Measurements from ENCODE around the gene TMCC2. TPM values are rescaled to one million over a fixed set of nuclear protein-coding genes. Genes with fewer than 3 reads are reported as not detected.

TMCC2 gene
- total RNA-seq, 4 donors from 2014 or later: 0.80 to 1.2 (median 1.1) TPM; not detected in 1

DNA sequence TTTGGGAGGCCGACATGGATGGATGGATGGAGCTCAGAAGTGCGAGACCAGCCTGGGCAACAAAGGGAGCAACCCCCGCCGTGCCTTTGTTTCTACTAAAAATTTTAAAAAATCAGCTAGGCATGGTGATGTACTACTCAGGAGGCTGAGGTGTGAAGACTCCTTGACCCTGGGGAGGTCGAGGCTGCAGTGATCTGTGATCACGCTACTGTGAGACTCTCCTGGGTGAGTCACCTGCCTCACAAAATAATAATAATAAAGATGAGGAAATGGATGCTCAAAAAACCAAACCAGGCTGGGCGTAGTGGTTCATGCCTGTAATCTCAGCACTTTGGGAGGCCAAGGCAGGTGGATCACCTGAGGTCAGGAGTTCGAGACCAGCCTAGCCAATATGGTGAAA is 35.5 kb upstream of the TMCC2 start:
- no peaks in the 10 kb centered on the region for H3K9me3 ChIP-seq
- H3K27ac ChIP-seq: no peak overlapping the region
- no peaks in the 10 kb centered on the region for H3K27me3 ChIP-seq
- H3K4me3 ChIP-seq: no peak overlapping the region
- H3K36me3 ChIP-seq: no peaks in the 10 kb centered on the region
- in situ Hi-C loops (cut with MboI; ENCODE audit: low pct_ligation_motif_present in 1 of 4, low pct_unique_long_range_greater_than_20kb in 1 of 4, low sequenced_read_pairs in 3 of 4): no loop called here
- 88 to 96% methylated on average over 4 to 8 of the region's 8 CpGs for WGBS, 2 donors (ENCODE audit: low coverage in 1 of 2)
- H3K4me1 ChIP-seq: peaks cover 7 to 17% (median 9%) of the 10 kb centered on the region in 4 donors
- DNase-seq: no peak
- intact Hi-C loops (cut with DNase I; ENCODE audit: low total_unique reads): no loop called here
- TF ChIP-seq POLR2A (IDR thresholded peaks at IDR 0.05) (no peak), POLR2AphosphoS5 (IDR thresholded peaks at IDR 0.05) (no peak), EP300 (IDR thresholded peaks at IDR 0.05; ENCODE audit: low read depth) (no peak)
- TF ChIP-seq, protein P1, sequence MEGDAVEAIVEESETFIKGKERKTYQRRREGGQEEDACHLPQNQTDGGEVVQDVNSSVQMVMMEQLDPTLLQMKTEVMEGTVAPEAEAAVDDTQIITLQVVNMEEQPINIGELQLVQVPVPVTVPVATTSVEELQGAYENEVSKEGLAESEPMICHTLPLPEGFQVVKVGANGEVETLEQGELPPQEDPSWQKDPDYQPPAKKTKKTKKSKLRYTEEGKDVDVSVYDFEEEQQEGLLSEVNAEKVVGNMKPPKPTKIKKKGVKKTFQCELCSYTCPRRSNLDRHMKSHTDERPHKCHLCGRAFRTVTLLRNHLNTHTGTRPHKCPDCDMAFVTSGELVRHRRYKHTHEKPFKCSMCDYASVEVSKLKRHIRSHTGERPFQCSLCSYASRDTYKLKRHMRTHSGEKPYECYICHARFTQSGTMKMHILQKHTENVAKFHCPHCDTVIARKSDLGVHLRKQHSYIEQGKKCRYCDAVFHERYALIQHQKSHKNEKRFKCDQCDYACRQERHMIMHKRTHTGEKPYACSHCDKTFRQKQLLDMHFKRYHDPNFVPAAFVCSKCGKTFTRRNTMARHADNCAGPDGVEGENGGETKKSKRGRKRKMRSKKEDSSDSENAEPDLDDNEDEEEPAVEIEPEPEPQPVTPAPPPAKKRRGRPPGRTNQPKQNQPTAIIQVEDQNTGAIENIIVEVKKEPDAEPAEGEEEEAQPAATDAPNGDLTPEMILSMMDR (IDR thresholded peaks at IDR 0.05): no peak

DNA sequence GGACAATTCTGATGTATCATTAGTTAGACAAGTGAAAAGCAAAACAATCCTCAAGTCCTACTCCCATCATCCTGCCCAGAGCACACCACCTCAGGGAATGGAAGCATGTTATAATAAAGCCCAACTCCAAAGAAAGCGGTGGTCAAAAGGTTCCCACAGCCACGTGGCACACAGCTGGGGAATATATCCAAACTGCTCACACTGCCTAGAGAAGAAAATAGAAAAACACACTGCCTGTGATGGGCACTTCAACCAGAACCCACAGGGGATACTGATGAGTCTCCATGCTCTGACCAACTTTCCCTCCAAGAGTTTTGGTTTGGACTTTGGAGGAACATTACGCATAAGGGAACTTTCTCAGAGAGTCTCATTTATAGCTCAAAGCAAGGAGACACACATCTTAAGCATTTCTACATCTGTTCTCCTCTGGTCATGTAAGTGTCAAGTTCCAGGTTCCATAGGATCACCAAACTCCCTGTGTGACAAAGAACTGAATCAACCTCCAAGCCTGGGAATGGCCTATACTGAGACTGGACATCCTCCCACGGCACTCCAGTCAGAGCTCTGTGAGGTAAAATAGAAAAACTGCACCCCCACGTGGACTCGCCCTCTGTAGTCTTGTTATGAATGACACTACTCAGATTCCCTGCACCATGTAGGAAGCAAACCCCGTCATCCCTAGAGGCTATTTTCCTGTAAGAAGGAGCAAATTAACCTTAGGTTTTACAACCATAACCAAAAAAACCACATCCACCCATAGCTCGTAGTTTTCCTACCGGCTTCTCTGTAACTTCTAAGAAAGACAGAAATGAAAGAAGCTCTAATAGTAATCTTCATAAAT is 28.4 kb upstream of the TMCC2 start:
- H3K4me1 ChIP-seq: peaks cover 0 to 8% (median 0%) of the 10 kb centered on the region in 4 donors
- TF ChIP-seq POLR2A (IDR thresholded peaks at IDR 0.05) (no peak), POLR2AphosphoS5 (IDR thresholded peaks at IDR 0.05) (no peak), EP300 (IDR thresholded peaks at IDR 0.05; ENCODE audit: low read depth) (no peak)
- H3K4me3 ChIP-seq: no peak overlapping the region
- no peaks in the 10 kb centered on the region for H3K9me3 ChIP-seq
- in situ Hi-C loops (cut with MboI; ENCODE audit: low pct_ligation_motif_present in 1 of 4, low pct_unique_long_range_greater_than_20kb in 1 of 4, low sequenced_read_pairs in 3 of 4) (no loop called here), intact Hi-C loops (cut with DNase I; ENCODE audit: low total_unique reads) (no loop called here)
- no peak overlapping the region for H3K27ac ChIP-seq
- H3K27me3 ChIP-seq: no peaks in the 10 kb centered on the region
- no peaks in the 10 kb centered on the region for H3K36me3 ChIP-seq
- DNase-seq: no peak
- WGBS, 2 donors (ENCODE audit: low coverage in 1 of 2): 64 to 75% methylated on average over 5 to 9 of the region's 9 CpGs

DNA sequence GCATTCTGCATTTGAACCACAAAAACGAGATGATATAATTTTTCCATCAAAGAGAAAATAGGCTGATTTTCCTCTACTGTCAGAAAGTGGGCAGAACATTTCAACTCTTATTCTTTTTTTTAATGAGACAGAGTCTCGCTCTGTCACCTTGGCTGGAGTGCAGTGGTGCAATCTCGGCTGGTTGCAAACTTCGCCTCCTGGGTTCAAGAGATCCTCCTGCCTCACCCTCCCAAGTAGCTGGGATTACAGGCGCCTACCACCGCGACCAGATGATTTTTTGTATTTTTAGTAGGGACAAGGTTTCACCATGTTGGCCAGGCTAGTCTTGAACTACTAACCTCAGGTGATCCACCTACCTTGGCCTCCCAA is 27.8 kb upstream of the TMCC2 start:
- in situ Hi-C loops (cut with MboI; ENCODE audit: low pct_ligation_motif_present in 1 of 4, low pct_unique_long_range_greater_than_20kb in 1 of 4, low sequenced_read_pairs in 3 of 4): no loop called here
- H3K4me3 ChIP-seq: no peak overlapping the region
- H3K9me3 ChIP-seq: no peaks in the 10 kb centered on the region
- H3K36me3 ChIP-seq: no peaks in the 10 kb centered on the region
- H3K27me3 ChIP-seq: no peaks in the 10 kb centered on the region
- intact Hi-C loops (cut with DNase I; ENCODE audit: low total_unique reads): no loop called here
- no peak overlapping the region for H3K27ac ChIP-seq
- DNase-seq: no peak
- WGBS, 2 donors (ENCODE audit: low coverage in 1 of 2): 86 to 90% methylated on average over 2 to 7 of the region's 7 CpGs
- peaks cover 0 to 14% (median 0%) of the 10 kb centered on the region in 4 donors for H3K4me1 ChIP-seq
- TF ChIP-seq POLR2A (IDR thresholded peaks at IDR 0.05) (no peak), EP300 (IDR thresholded peaks at IDR 0.05; ENCODE audit: low read depth) (no peak), POLR2AphosphoS5 (IDR thresholded peaks at IDR 0.05) (no peak)
- TF ChIP-seq, protein P1 (IDR thresholded peaks at IDR 0.05): no peak

DNA sequence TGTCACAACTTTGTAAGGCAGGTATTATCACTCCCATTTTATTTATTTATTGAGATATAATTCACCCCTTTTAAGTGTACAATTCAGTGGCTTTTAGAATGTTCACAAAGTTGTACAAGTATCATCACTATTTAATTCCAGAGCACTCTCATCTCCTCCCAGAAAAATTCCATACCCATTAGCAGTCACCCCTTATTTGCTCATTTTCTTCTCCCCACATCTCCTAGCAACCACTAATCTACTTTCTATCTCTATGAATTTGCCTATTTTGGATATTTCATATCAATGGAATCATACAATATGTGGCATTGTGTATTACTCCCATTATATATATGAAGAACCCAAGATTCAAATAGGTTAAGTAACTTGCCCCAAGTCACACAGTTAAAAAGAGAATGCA is 23.2 kb upstream of the TMCC2 start:
- Histone ChIP-seq H3K36me3 (no peaks in the 10 kb centered on the region), H3K27me3 (no peaks in the 10 kb centered on the region), H3K4me3 (no peak overlapping the region), H3K9me3 (no peaks in the 10 kb centered on the region), H3K4me1 (peaks cover 0 to 26% (median 0%) of the 10 kb centered on the region in 4 donors), H3K27ac (no peak overlapping the region)
- in situ Hi-C loops (cut with MboI; ENCODE audit: low pct_ligation_motif_present in 1 of 4, low pct_unique_long_range_greater_than_20kb in 1 of 4, low sequenced_read_pairs in 3 of 4) (no loop called here), intact Hi-C loops (cut with DNase I; ENCODE audit: low total_unique reads) (no loop called here)
- TF ChIP-seq POLR2A (IDR thresholded peaks at IDR 0.05) (no peak), POLR2AphosphoS5 (IDR thresholded peaks at IDR 0.05) (no peak), EP300 (IDR thresholded peaks at IDR 0.05; ENCODE audit: low read depth) (no peak)
- TF ChIP-seq, protein P1 (IDR thresholded peaks at IDR 0.05): no peak
- DNase-seq: no peak

Measured in transverse colon (tissue), 4 donors.